KMS-11 (cell line): Measurements from ENCODE around the gene DHX36.

Source experiments
- H2AFZ ChIP-seq: fragments of 200-600 bp; sonication (generic); 2 replicates; pipeline ENCODE4 v1.6.1; 2016; ENCODE audit warnings: antibody characterized with exemption, mixed run types, low read depth
- H3K27ac ChIP-seq: fragments of 200-600 bp; sonication (generic); 2 replicates; pipeline ENCODE4 v1.6.1; 2016; ENCODE audit warnings: mild to moderate bottlenecking, mixed run types
- H3K27me3 ChIP-seq: fragments of 200-600 bp; sonication (generic); 2 replicates; pipeline ENCODE4 v1.6.1; 2017; ENCODE audit warnings: mild to moderate bottlenecking, low read depth, mixed run types, moderate library complexity; ENCODE audit not compliant: insufficient read depth
- H3K36me3 ChIP-seq: fragments of 200-600 bp; sonication (generic); 2 replicates; pipeline ENCODE4 v1.6.1; 2017; ENCODE audit warnings: mild to moderate bottlenecking, mixed run types; ENCODE audit not compliant: insufficient read depth
- H3K4me1 ChIP-seq: fragments of 200-600 bp; sonication (generic); 2 replicates; pipeline ENCODE4 v1.6.1; 2016; ENCODE audit warnings: mild to moderate bottlenecking, low read depth, mixed run types; ENCODE audit not compliant: poor library complexity, severe bottlenecking
- H3K4me2 ChIP-seq: fragments of 200-600 bp; sonication (generic); 2 replicates; pipeline ENCODE4 v1.7.0; 2016; ENCODE audit warnings: mild to moderate bottlenecking, mixed run types
- H3K4me3 ChIP-seq: fragments of 200-600 bp; sonication (generic); IDR thresholded peaks from 2 replicates; pipeline ENCODE4 v1.6.1; 2017; ENCODE audit warnings: low read depth, low read length, mixed read lengths; ENCODE audit not compliant: insufficient read depth
- H3K79me2 ChIP-seq: fragments of 200-600 bp; sonication (generic); 2 replicates; pipeline ENCODE4 v1.6.1; 2016; ENCODE audit warnings: low read depth, mixed run types; ENCODE audit not compliant: insufficient read depth
- H3K9ac ChIP-seq: fragments of 200-600 bp; sonication (generic); 2 replicates; pipeline ENCODE4 v1.6.1; 2016; ENCODE audit warnings: mild to moderate bottlenecking, mixed run types
- H4K20me1 ChIP-seq: fragments of 200-600 bp; sonication (generic); 2 replicates; pipeline ENCODE4 v1.6.1; 2016; ENCODE audit warnings: mild to moderate bottlenecking, mixed run types; ENCODE audit not compliant: insufficient read depth
- CTCF ChIP-seq: fragments of 200-600 bp; sonication (generic); conservative IDR thresholded peaks from 2 replicates; pipeline ENCODE4 v1.6.1; 2017; ENCODE audit warnings: low read depth, mild to moderate bottlenecking, antibody characterized with exemption, low read length, moderate library complexity, mixed read lengths

Gene DHX36

DNA sequence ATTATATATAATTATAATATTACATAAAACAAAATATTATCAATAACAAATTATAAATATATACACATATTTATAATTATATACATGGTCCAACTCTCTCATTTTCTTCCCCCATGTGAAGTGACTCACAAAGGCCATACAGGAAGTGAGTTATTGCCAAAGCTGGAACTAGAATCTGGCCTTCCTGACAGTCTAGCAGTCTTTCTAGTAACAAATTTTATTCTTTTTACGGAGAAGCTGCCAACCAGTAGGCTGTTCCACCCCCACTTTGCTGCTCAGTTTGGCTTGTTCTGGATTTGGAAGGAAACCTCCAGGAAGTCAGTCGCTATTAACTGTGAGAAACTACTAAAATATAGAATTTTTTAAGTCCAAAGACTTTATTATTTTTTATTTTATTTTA is 79.6 kb downstream of the DHX36 start:
- Histone ChIP-seq H2AFZ (no peak overlapping the region), H4K20me1 (no peaks in the 10 kb centered on the region), H3K9ac (no peak overlapping the region), H3K79me2 (no peaks in the 10 kb centered on the region), H3K27ac (no peak overlapping the region), H3K4me3 (no peak overlapping the region), H3K27me3 (no peaks in the 10 kb centered on the region), H3K36me3 (no peaks in the 10 kb centered on the region), H3K4me2 (no peak overlapping the region), H3K4me1 (peaks cover 11% of the 10 kb centered on the region)
- TF ChIP-seq CTCF: no peak

- H3K4me2 ChIP-seq: no peak overlapping the region
- H3K27ac ChIP-seq: no peak overlapping the region
- no peaks in the 10 kb centered on the region for H3K27me3 ChIP-seq
- H3K9ac ChIP-seq: no peak overlapping the region
- TF ChIP-seq CTCF: no peak
- peaks cover 11% of the 10 kb centered on the region for H3K4me1 ChIP-seq
- H2AFZ ChIP-seq: no peak overlapping the region
- H3K79me2 ChIP-seq: no peaks in the 10 kb centered on the region
- no peaks in the 10 kb centered on the region for H3K36me3 ChIP-seq
- H4K20me1 ChIP-seq: no peaks in the 10 kb centered on the region
- no peak overlapping the region for H3K4me3 ChIP-seq
Observed at GRCh38 chr3:154243353-154243752, 80.9 kb downstream of the DHX36 start.

DNA sequence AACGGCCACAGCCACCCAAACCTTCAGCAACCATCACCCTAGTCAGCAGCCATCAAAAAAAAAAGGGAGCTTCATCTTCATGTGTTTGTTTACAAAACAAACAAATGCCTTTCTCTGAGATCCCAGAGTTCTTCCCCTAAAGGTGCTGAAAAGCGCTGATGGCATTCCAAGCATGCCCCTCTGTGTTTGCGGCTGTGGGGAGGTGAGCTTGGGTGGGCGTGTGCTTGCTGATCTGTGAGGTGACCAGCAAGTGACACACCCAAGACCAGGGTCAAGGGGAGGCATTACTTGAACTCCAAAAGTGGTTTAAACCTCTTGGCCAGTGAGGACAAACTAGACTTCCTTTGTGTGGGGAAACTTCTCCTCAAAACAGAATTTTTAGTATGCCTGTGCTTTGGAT is 81.5 kb downstream of the DHX36 start:
- H3K27ac ChIP-seq: no peak overlapping the region
- H2AFZ ChIP-seq: no peak overlapping the region

GRCh38 chr3:154241496-154241895 is 82.8 kb downstream of the DHX36 start:
- Histone ChIP-seq H3K27me3 (no peaks in the 10 kb centered on the region), H2AFZ (no peak overlapping the region), H3K36me3 (no peaks in the 10 kb centered on the region), H3K4me1 (peaks cover 10% of the 10 kb centered on the region), H3K4me3 (no peak overlapping the region), H4K20me1 (no peaks in the 10 kb centered on the region), H3K9ac (no peak overlapping the region), H3K27ac (no peak overlapping the region), H3K79me2 (no peaks in the 10 kb centered on the region), H3K4me2 (no peak overlapping the region)
- no peak for TF ChIP-seq CTCF

More for the DNA sequence above, 81.5 kb downstream of the DHX36 start:
- no peaks in the 10 kb centered on the region for H3K36me3 ChIP-seq
- no peak overlapping the region for H3K4me2 ChIP-seq
- TF ChIP-seq CTCF: no peak
- no peaks in the 10 kb centered on the region for H4K20me1 ChIP-seq
- H3K27me3 ChIP-seq: no peaks in the 10 kb centered on the region
- H3K4me3 ChIP-seq: no peak overlapping the region
- no peaks in the 10 kb centered on the region for H3K79me2 ChIP-seq
- peaks cover 11% of the 10 kb centered on the region for H3K4me1 ChIP-seq
- no peak overlapping the region for H3K9ac ChIP-seq

DNA sequence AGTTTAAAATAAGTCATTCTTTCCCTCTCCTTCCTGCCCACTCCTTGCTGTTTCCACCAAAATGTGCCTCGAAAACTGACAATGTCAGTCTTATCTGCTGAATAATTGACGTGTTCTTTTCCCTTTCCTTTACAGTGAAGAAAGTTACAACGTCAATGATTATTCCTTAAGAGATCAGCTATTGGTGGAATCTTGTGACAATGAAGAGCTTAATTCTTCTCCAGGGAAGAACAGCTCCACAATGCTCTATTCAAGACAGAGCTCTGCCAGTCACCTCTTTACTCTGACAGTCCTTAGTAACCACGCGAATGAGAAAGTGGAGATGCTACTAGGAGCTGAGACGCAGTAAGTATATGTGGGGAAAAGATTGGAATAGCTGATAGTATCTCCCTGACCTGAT is 84.1 kb downstream of the DHX36 start:
- H3K4me2 ChIP-seq: no peak overlapping the region
- no peaks in the 10 kb centered on the region for H3K36me3 ChIP-seq
- no peaks in the 10 kb centered on the region for H3K27me3 ChIP-seq
- no peak overlapping the region for H3K9ac ChIP-seq
- no peak overlapping the region for H3K4me3 ChIP-seq
- H2AFZ ChIP-seq: no peak overlapping the region
- H3K79me2 ChIP-seq: no peaks in the 10 kb centered on the region
- H4K20me1 ChIP-seq: no peaks in the 10 kb centered on the region
- H3K27ac ChIP-seq: no peak overlapping the region
- TF ChIP-seq CTCF: no peak
- no peaks in the 10 kb centered on the region for H3K4me1 ChIP-seq
